Calu3 (cell line): ENCODE data around the gene APOBEC3B. TPM values are rescaled to one million over a fixed set of nuclear protein-coding genes. Genes with fewer than 3 reads are reported as not detected.

Source experiments
- Bru-seq: library from RNA; stranded (reverse); fragments of 400-500 nt; gene quantifications from one replicate; lab custom pipeline; 2021; lab: Mats Ljungman, UMichigan
- BruChase-seq, 2 experiments: library from RNA; stranded (reverse); fragments of 400-500 nt; gene quantifications; one replicate each; lab custom pipeline; 2021; lab: Mats Ljungman, UMichigan
- BruUV-seq: library from RNA; stranded (reverse); fragments of 400-500 nt; replicated peaks from 2 replicates; lab custom pipeline; 2021; lab: Mats Ljungman, UMichigan
- CTCF ChIA-PET: fragments of 300-600 bp; sonication (Branson Sonifier 250); formaldehyde crosslinking; loops from one replicate; lab custom pipeline; 2022; ENCODE audit warnings: antibody characterized with exemption; lab: Charles Lee
- DNase-seq: peaks from one replicate; pipeline ENCODE4 v3.0.0; 2022
- H3K27ac Mint-ChIP-seq: one replicate; pipeline ENCODE4 v1.8.0; 2022; ENCODE audit warnings: mixed read lengths; ENCODE audit not compliant: unreplicated experiment
- H3K27me3 Mint-ChIP-seq: one replicate; pipeline ENCODE4 v1.8.0; 2022; ENCODE audit warnings: mixed read lengths; ENCODE audit not compliant: unreplicated experiment
- H3K36me3 Mint-ChIP-seq: one replicate; pipeline ENCODE4 v1.8.0; 2022; ENCODE audit warnings: mild to moderate bottlenecking, moderate library complexity, mixed read lengths; ENCODE audit not compliant: insufficient read depth, unreplicated experiment
- H3K4me1 Mint-ChIP-seq: one replicate; pipeline ENCODE4 v1.8.0; 2022; ENCODE audit warnings: mild to moderate bottlenecking, low read depth, mixed read lengths; ENCODE audit not compliant: unreplicated experiment
- H3K4me3 Mint-ChIP-seq: one replicate; pipeline ENCODE4 v1.8.0; 2022; ENCODE audit warnings: mild to moderate bottlenecking, low read depth, moderate library complexity, mixed read lengths; ENCODE audit not compliant: unreplicated experiment
- H3K9me3 Mint-ChIP-seq: one replicate; pipeline ENCODE4 v1.8.0; 2022; ENCODE audit warnings: low read depth, mixed read lengths; ENCODE audit not compliant: unreplicated experiment
- intact Hi-C: fragments of 100-400 bp; cut with micrococcal nuclease; formaldehyde crosslinking; loops from one replicate; pipeline ENCODE4 v1.10.0; 2022; ENCODE audit not compliant: unreplicated experiment
- long read RNA-seq: library from polyadenylated mRNA; stranded (forward); transcript quantifications from one replicate; pipeline ENCODE4 v2.0.0, GENCODE V29; 2022
- total RNA-seq: library from RNA; stranded (reverse); gene quantifications from 2 replicates; pipeline ENCODE4 v1.2.3, GENCODE V29; 2022
- TF ChIP-seq, protein P1 (sequence below): fragments of 200-600 bp; IDR thresholded peaks from one replicate; pipeline ENCODE4 v1.8.0; 2022; ENCODE audit warnings: antibody characterized with exemption; ENCODE audit not compliant: unreplicated experiment

APOBEC3B gene
- total RNA-seq = 43.2 and 43.3 TPM in 2 replicates
- percentile 76 among the genes with signal in this experiment for Bru-seq, nascent RNA
- BruChase-seq, experiment 1, labeled RNA remaining after a 6-hour chase = percentile 98 among the genes with signal in this experiment
- percentile 95 among the genes with signal in this experiment for BruChase-seq, experiment 2, labeled RNA remaining after a 2-hour chase
- long read RNA-seq, transcript APOBEC3B-203 (7 exons, 1,844 nt) = minor isoform, 11 of 271 reads
- long read RNA-seq, transcript APOBEC3B-201 (8 exons, 1,533 nt) = major isoform, 100 of 271 reads
- long read RNA-seq, partial matches to known transcripts = 157 of 271 reads
- long read RNA-seq, other reads (novel, unspliced or antisense) = 3 of 271 reads

DNA sequence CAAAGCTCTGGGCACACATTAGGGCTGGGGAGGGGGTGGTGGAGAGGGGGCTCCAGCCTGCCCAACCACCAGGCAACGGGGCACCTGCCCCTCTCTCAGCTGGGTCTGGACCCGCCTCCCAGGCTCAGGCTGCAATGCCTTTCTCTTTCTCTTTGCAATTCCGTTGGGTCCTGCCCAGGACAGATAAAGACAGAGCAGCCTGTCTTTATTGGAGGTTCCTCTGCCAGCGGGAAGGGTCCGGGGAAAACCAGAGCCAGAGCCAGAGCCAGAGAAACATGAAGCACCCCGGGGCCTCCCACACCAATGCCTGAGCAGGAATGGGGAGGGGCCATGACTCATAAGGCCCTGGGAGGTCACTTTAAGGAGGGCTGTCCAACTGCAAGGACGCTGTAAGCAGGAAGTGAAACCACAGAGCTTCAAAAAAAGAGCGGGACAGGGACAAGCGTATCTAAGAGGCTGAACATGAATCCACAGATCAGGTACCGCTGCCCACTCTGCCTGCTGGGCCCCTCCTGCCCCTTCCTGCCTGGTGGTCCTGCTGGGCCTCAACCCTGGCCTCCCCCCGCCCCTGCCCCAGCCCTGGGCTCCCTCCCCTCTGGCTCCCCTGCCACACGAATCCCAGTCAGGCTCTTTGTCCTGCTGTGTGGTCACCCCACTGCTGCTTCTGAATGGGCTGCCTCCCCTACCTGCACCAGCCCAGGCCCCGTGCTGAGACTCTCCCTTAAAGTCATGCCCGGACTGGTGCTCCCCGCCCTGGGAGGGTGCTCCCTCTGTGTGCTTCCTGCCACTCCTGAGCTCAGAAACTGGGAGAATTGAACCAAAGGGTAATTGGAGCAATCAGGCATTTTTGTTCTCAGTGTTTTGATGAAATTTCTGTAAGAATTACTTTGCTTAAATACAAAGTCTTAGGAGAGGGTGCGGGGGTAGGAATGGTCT lies at the start of gene APOBEC3B:
TSS of gene APOBEC3B (plus strand) at position 356 of the 936 bp plus-strand sequence. CDS start at position 463, 107 bp downstream.
- Mint-ChIP-seq H3K9me3 (no peaks in the 10 kb centered on the region), H3K27me3 (no peaks in the 10 kb centered on the region), H3K4me3 (peak within 1 kb of the TSS; percentile 60), H3K4me1 (peaks cover 10% of the 10 kb centered on the region), H3K36me3 (peaks cover 26% of the 10 kb centered on the region), H3K27ac (peak within 1 kb of the TSS; percentile 89)
- peak; percentile 90 for DNase-seq
- TF ChIP-seq, protein P1, sequence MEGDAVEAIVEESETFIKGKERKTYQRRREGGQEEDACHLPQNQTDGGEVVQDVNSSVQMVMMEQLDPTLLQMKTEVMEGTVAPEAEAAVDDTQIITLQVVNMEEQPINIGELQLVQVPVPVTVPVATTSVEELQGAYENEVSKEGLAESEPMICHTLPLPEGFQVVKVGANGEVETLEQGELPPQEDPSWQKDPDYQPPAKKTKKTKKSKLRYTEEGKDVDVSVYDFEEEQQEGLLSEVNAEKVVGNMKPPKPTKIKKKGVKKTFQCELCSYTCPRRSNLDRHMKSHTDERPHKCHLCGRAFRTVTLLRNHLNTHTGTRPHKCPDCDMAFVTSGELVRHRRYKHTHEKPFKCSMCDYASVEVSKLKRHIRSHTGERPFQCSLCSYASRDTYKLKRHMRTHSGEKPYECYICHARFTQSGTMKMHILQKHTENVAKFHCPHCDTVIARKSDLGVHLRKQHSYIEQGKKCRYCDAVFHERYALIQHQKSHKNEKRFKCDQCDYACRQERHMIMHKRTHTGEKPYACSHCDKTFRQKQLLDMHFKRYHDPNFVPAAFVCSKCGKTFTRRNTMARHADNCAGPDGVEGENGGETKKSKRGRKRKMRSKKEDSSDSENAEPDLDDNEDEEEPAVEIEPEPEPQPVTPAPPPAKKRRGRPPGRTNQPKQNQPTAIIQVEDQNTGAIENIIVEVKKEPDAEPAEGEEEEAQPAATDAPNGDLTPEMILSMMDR = no peak
- BruUV-seq = TSS peak; percentile 70
- CTCF ChIA-PET = interaction anchor here (0.5 to 1.8 kb wide), 7 partner anchors 20 to 939 kb away, joined by 3 to 14 read pairs (median 5); no protein-coding TSS in a partner anchor
- intact Hi-C loops = loop anchor here (5.0 kb wide), 1 partner anchor 60 kb away; no protein-coding TSS in a partner anchor

DNA sequence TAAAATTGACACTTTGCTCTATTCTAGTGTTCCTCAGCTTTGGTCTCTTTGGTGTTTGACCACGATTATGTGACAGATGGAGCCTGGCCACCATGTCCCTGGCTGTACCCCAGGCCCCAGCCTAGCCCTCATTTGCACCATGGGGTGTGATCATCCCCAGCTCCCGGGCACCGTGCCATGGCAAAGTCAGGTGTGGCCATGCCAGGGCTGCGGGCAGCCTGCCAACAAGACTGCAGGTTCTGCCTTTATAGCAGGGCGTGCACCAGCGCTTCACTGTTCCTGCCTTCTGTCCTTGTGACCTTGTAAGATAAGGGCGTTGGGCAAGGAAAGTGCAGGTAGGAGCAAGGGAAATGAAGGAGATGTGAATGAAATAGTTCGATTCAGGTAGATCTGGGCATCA lies 47.1 kb upstream of the APOBEC3B start:
- no TSS peak for BruUV-seq
- peak overlapping the region; percentile 38 for H3K27ac Mint-ChIP-seq
- H3K4me1 Mint-ChIP-seq = peaks cover 30% of the 10 kb centered on the region
- no peaks in the 10 kb centered on the region for H3K9me3 Mint-ChIP-seq
- DNase-seq = peak; percentile 97
- H3K4me3 Mint-ChIP-seq = peak overlapping the region; percentile 2
- peaks cover 19% of the 10 kb centered on the region for H3K27me3 Mint-ChIP-seq
- peaks cover 7% of the 10 kb centered on the region for H3K36me3 Mint-ChIP-seq
- TF ChIP-seq, protein P1 = no peak
- intact Hi-C loops = no loop called here
- CTCF ChIA-PET = interaction anchor here (0.8 to 1.2 kb wide), 4 partner anchors 11 to 166 kb away, joined by 3 to 9 read pairs (median 4); no protein-coding TSS in a partner anchor

DNA sequence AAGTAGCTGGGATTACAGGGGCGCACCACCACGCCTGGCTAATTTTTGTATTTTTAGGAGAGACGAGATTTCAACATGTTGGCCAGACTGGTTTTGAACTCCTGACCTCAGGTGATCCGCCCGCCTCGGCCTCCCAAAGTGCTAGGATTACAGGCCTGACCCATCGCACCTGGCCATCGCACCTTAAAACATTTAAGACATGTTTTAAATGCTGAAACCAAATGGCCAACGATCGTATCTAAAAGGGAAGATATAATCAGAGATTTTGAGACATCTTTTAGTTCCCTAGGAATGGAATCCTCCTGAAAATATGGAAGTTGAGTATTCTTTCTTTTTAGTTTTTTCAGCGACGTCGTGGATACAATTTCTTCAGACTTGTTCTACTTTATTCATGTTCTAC lies 46.5 kb upstream of the APOBEC3B start:
- CTCF ChIA-PET = interaction anchor here (0.9 to 1.7 kb wide), 4 partner anchors 11 to 167 kb away, joined by 3 to 9 read pairs (median 4); no protein-coding TSS in a partner anchor
- H3K27me3 Mint-ChIP-seq = peaks cover 19% of the 10 kb centered on the region
- TF ChIP-seq, protein P1 = no peak
- H3K4me3 Mint-ChIP-seq = peak overlapping the region; percentile 2
- intact Hi-C loops = no loop called here
- H3K4me1 Mint-ChIP-seq = peaks cover 30% of the 10 kb centered on the region
- peaks cover 7% of the 10 kb centered on the region for H3K36me3 Mint-ChIP-seq
- peak overlapping the region; percentile 38 for H3K27ac Mint-ChIP-seq
- DNase-seq = no peak
- no peaks in the 10 kb centered on the region for H3K9me3 Mint-ChIP-seq
- no TSS peak for BruUV-seq

DNA sequence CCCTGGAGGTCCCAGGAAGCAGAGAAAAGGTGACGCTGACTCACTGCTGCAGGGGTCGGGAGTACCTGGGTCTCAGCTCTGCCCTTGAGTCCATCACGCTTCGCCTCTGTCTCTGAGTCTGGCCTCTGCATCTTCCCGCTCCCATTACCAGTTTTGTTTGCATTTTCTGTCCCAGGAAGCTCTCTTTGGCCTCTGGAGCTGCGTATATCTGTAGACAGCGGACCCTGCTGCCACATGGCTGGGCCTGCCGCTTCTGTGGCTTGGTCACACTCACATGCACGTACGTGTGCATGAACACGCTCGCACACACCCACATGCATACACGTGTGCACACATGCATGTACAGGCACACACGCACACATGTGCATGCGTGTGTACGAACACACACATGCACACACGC lies 45.6 kb upstream of the APOBEC3B start:
- TF ChIP-seq, protein P1 = no peak
- Mint-ChIP-seq H3K4me1 (peaks cover 30% of the 10 kb centered on the region), H3K27me3 (peaks cover 19% of the 10 kb centered on the region), H3K4me3 (no peak overlapping the region), H3K36me3 (peaks cover 7% of the 10 kb centered on the region), H3K27ac (no peak overlapping the region), H3K9me3 (no peaks in the 10 kb centered on the region)
- intact Hi-C loops = no loop called here
- CTCF ChIA-PET = interaction anchor here (1.7 kb wide), 1 partner anchor 12 kb away, joined by 4 read pairs; no protein-coding TSS in a partner anchor
- no TSS peak for BruUV-seq
- no peak for DNase-seq
